Ascending aorta (tissue), 2 donors: ENCODE measurements around the gene TMEM30A. TPM values are rescaled to one million over a fixed set of nuclear protein-coding genes. Genes with fewer than 3 reads are reported as not detected.

ENCODE experiments used
- DNase-seq, 2 donors: peaks; one replicate each; pipeline ENCODE4 v3.0.0-alpha.2; 2019; ENCODE audit warnings: low spot score in 2 of 2
- H3K27ac ChIP-seq, 2 donors: fragments of 200-600 bp; sonication (generic); one replicate each; pipeline ENCODE4 v1.5.1; 2016 to 2017; ENCODE audit warnings: mild to moderate bottlenecking in 1 of 2
- H3K27me3 ChIP-seq: fragments of 200-600 bp; sonication (generic); one replicate; pipeline ENCODE4 v1.5.1; 2017
- H3K36me3 ChIP-seq, 2 donors: fragments of 200-600 bp; sonication (generic); one replicate each; pipeline ENCODE4 v1.5.1; 2016
- H3K4me1 ChIP-seq, 2 donors: fragments of 200-600 bp; sonication (generic); one replicate each; pipeline ENCODE4 v1.5.1; 2016 to 2017; ENCODE audit warnings: mild to moderate bottlenecking in 1 of 2
- H3K4me3 ChIP-seq, 2 donors: fragments of 200-600 bp; sonication (generic); one replicate each; pipeline ENCODE4 v1.5.1; 2016 to 2017; ENCODE audit warnings: mild to moderate bottlenecking in 1 of 2
- H3K9me3 ChIP-seq, 2 donors: fragments of 200-600 bp; sonication (generic); one replicate each; pipeline ENCODE4 v1.5.1; 2016
- CTCF ChIP-seq, 3 experiments: fragments of 200-600 bp in 2 of 3; fragments of 450-650 bp in 1 of 3; sonication (generic) in 2 of 3; IDR thresholded peaks; one replicate each; pipeline ENCODE4 v1.5.1; 2016 to 2019; ENCODE audit warnings: antibody characterized with exemption in 3 of 3, mild to moderate bottlenecking in 1 of 3, moderate library complexity in 1 of 3
- intact Hi-C: fragments of 100-400 bp; cut with DNase I; formaldehyde crosslinking; loops from one replicate; pipeline ENCODE4 v1.15.1; 2023
- total RNA-seq: library from RNA; depleted of rRNA; stranded (reverse); fragments of >200 nt; gene quantifications from one replicate; pipeline ENCODE4 v1.1.0, GENCODE V29; 2016

The TMEM30A gene
- total RNA-seq, 1 donor from 2014 or later: 54.8 TPM

GRCh38 chr6:75307364-75308004 lies 22.9 kb upstream of the TMEM30A start:
- no peaks in the 10 kb centered on the region for H3K36me3 ChIP-seq
- DNase-seq: no peak
- no peak overlapping the region for H3K4me3 ChIP-seq
- H3K4me1 ChIP-seq: no peaks in the 10 kb centered on the region
- H3K9me3 ChIP-seq: no peaks in the 10 kb centered on the region
- no peak for TF ChIP-seq CTCF (IDR thresholded peaks at IDR 0.05)
- intact Hi-C loops: loop anchor here (5.0 kb wide), 1 partner anchor 40 kb away; no protein-coding TSS in a partner anchor
- H3K27me3 ChIP-seq: no peaks in the 10 kb centered on the region
- H3K27ac ChIP-seq: no peak overlapping the region

DNA sequence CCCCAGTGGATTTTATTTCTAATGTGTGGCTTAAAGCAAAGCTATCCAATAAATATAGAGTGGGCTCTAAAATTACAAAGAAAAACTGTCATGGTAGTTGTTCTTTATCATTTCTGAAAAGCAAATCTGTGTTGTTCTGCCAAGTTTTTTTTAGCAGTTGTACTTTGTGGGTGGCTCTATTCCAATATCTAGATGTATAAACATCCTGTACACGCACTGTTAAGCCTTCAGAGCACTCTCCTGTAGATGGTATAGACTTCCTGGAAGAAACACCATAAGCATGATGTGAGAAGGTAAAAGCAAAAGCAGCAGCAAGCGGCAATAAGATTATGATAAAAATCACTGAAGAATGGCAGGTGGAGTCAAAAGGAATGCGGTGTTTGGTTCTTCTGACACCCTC lies 21.5 kb upstream of the TMEM30A start:
- H3K36me3 ChIP-seq: no peaks in the 10 kb centered on the region

DNA sequence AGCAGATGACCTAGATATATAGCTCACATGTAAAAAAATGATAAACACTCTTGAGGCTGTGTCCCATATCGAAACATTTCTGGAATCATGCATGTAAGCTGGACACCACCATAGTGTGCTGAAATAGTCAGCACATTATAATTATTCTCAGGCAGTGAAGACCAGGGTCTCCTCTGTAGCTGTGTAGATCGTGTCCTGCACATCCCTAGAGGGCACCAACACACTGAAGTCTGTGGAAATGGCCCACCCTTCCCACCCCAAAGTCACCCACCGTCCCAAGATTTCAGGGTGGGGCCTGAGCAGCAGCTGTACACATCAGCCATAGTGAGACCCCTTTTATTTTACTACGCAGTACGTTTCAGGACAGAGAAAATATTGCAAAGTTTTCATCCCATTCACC lies 21.0 kb upstream of the TMEM30A start:
- no peaks in the 10 kb centered on the region for H3K36me3 ChIP-seq
- H3K27me3 ChIP-seq: no peaks in the 10 kb centered on the region
- no peaks in the 10 kb centered on the region for H3K9me3 ChIP-seq
- no peak overlapping the region for H3K4me3 ChIP-seq
- no peak overlapping the region for H3K27ac ChIP-seq
- intact Hi-C loops: loop anchor here (5.0 kb wide), 1 partner anchor 42 kb away; no protein-coding TSS in a partner anchor
- no peak for DNase-seq
- TF ChIP-seq CTCF (IDR thresholded peaks at IDR 0.05): no peak
- H3K4me1 ChIP-seq: no peaks in the 10 kb centered on the region

More for the DNA sequence above, 21.5 kb upstream of the TMEM30A start:
- Histone ChIP-seq H3K27ac (no peak overlapping the region), H3K9me3 (no peaks in the 10 kb centered on the region), H3K27me3 (no peaks in the 10 kb centered on the region), H3K4me1 (no peaks in the 10 kb centered on the region), H3K4me3 (no peak overlapping the region)
- no peak for TF ChIP-seq CTCF (IDR thresholded peaks at IDR 0.05)
- intact Hi-C loops: loop anchor here (5.0 kb wide), 1 partner anchor 41 kb away; no protein-coding TSS in a partner anchor
- DNase-seq: no peak

GRCh38 chr6:75302280-75302679 lies 17.7 kb upstream of the TMEM30A start:
- Histone ChIP-seq H3K9me3 (no peaks in the 10 kb centered on the region), H3K4me3 (no peak overlapping the region), H3K36me3 (no peaks in the 10 kb centered on the region), H3K27ac (no peak overlapping the region), H3K27me3 (no peaks in the 10 kb centered on the region), H3K4me1 (peaks cover 0 to 4% of the 10 kb centered on the region in 2 donors)
- no peak for DNase-seq
- TF ChIP-seq CTCF (IDR thresholded peaks at IDR 0.05): no peak
- intact Hi-C loops: no loop called here

GRCh38 chr6:75301537-75301936 lies 16.9 kb upstream of the TMEM30A start:
- Histone ChIP-seq H3K27ac (no peak overlapping the region), H3K27me3 (no peaks in the 10 kb centered on the region), H3K4me1 (peaks cover 0 to 4% of the 10 kb centered on the region in 2 donors), H3K36me3 (no peaks in the 10 kb centered on the region), H3K4me3 (no peak overlapping the region), H3K9me3 (no peaks in the 10 kb centered on the region)
- intact Hi-C loops: no loop called here
- DNase-seq: no peak
- TF ChIP-seq CTCF (IDR thresholded peaks at IDR 0.05): no peak
